SJSA1 (cell line): Measurements from ENCODE around the gene ARHGAP42. TPM values are rescaled to one million over a fixed set of nuclear protein-coding genes. Genes with fewer than 3 reads are reported as not detected.

Source experiments
- DNase-seq, 2 experiments: peaks; one replicate each; pipeline ENCODE4 v3.0.0-alpha.2; 2015 to 2020; ENCODE audit warnings: low spot score in 2 of 2, low read depth in 1 of 2
- H3K27ac ChIP-seq: fragments of 250-450 bp; sonication (Bioruptor Pico); 2 replicates; pipeline ENCODE4 v1.5.1; 2020; ENCODE audit warnings: mild to moderate bottlenecking, moderate library complexity
- H3K27me3 ChIP-seq: fragments of 250-450 bp; sonication (Bioruptor Pico); replicated peaks from 2 replicates; pipeline ENCODE4 v1.5.1; 2020; ENCODE audit warnings: mild to moderate bottlenecking, moderate library complexity
- H3K36me3 ChIP-seq: fragments of 250-450 bp; sonication (Bioruptor Pico); 2 replicates; pipeline ENCODE4 v1.5.1; 2020; ENCODE audit warnings: mild to moderate bottlenecking
- H3K4me1 ChIP-seq: fragments of 250-450 bp; sonication (Bioruptor Pico); replicated peaks from 2 replicates; pipeline ENCODE4 v1.6.1; 2021; ENCODE audit warnings: mild to moderate bottlenecking
- H3K4me3 ChIP-seq: fragments of 250-450 bp; sonication (Bioruptor Pico); 2 replicates; pipeline ENCODE4 v1.5.1; 2020; ENCODE audit warnings: mild to moderate bottlenecking
- H3K9me3 ChIP-seq: fragments of 250-450 bp; sonication (Bioruptor Pico); replicated peaks from 2 replicates; pipeline ENCODE4 v1.5.1; 2020; ENCODE audit warnings: mild to moderate bottlenecking
- total RNA-seq: library from RNA; depleted of rRNA; stranded (reverse); fragments of >200 nt; shearing (Covaris generic); gene quantifications from 2 replicates; pipeline ENCODE4 v1.2.3, GENCODE V29; 2014

Gene ARHGAP42
- total RNA-seq, 1 experiment from 2014 or later: 17.2 TPM

DNA sequence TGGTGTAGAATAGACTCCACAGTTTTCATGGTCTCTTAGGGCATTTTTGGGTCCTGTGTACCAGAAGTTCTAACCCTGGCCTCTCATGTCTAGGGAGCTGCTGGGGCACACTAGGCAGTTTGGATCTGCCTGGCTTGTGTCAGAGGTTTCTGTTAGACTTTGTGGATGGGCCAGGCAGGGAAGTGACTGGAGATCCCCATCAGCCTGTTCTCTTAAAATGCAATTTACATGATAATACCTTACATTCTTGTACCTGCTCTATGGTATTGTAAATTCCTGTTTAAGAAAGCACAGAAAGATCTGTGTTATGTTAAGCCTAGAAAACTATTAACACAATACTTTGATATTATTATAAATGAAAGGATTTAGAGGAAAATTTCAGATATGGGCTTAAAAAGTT, 104.0 kb downstream of the ARHGAP42 start:
- H3K27me3 ChIP-seq: no peaks in the 10 kb centered on the region

DNA sequence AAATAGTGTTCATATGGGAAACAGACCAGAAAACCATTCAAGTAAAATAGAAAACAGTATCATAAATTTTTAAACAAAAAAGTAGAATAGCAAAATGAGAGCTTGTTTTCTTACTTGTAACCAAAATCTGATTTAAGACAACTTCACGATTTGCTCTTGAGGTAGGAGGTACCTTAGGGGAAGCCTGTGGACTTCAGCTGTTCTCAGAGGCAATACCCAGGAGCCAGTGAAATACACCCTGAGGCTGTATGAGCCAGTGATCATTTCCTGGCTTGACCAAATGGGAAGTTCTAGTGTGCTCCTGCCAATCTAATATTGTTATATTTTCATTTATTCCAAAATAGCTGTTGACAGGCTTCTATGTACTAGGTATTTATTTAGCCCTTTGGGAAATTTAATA, 104.8 kb downstream of the ARHGAP42 start:
- no peak overlapping the region for H3K27ac ChIP-seq
- H3K9me3 ChIP-seq: no peaks in the 10 kb centered on the region
- no peak for DNase-seq
- no peaks in the 10 kb centered on the region for H3K27me3 ChIP-seq
- no peak overlapping the region for H3K4me3 ChIP-seq
- no peaks in the 10 kb centered on the region for H3K36me3 ChIP-seq
- H3K4me1 ChIP-seq: no peaks in the 10 kb centered on the region

More for the DNA sequence above, 104.0 kb downstream of the ARHGAP42 start:
- no peak overlapping the region for H3K27ac ChIP-seq
- H3K4me3 ChIP-seq: no peak overlapping the region
- no peaks in the 10 kb centered on the region for H3K36me3 ChIP-seq
- no peak for DNase-seq
- H3K9me3 ChIP-seq: no peaks in the 10 kb centered on the region
- H3K4me1 ChIP-seq: no peaks in the 10 kb centered on the region

DNA sequence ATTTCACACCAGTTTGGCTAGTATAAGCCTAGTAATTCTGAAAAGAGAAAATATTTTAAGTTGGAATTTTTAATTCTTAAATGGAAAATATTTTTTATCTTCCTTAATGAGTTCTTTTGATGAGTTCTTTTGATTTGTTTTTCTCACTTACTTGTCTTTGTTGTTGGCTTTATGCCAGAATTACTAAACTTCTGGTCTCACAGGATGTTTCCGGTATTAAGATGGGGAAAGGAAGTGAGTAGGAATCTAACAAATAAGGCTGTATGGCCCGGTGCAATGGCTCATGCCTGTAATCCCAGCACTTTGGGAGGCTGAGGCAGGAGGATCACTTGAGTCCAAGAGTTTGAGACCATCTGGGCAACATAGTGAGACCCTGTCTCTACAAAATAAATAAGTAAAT, 106.4 kb downstream of the ARHGAP42 start:
- H3K4me1 ChIP-seq: no peaks in the 10 kb centered on the region
- H3K36me3 ChIP-seq: no peaks in the 10 kb centered on the region
- DNase-seq: no peak
- no peak overlapping the region for H3K27ac ChIP-seq
- H3K4me3 ChIP-seq: no peak overlapping the region
- H3K27me3 ChIP-seq: no peaks in the 10 kb centered on the region
- H3K9me3 ChIP-seq: no peaks in the 10 kb centered on the region

DNA sequence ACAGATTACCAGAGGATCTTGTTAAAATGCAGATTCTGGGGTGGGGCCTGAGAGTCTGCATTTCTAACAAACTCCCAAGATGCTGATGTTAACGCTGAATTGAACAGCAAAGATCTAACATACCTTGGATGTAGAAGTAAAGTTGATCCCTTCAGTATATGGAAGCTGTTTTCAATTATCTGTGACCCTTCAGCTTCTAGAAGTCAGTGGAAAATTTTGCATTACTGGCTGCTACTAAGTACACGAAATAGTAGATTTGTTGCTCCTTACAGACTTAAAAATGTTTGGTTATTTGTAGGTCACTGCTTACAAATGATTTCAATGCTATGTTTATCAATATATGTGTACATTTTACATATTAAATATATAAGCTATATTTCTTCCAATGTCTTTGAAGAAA, 107.4 kb downstream of the ARHGAP42 start:
- H3K36me3 ChIP-seq: no peaks in the 10 kb centered on the region
- H3K4me3 ChIP-seq: no peak overlapping the region
- H3K4me1 ChIP-seq: no peaks in the 10 kb centered on the region
- DNase-seq: no peak
- no peaks in the 10 kb centered on the region for H3K27me3 ChIP-seq
- H3K27ac ChIP-seq: no peak overlapping the region
- H3K9me3 ChIP-seq: no peaks in the 10 kb centered on the region

DNA sequence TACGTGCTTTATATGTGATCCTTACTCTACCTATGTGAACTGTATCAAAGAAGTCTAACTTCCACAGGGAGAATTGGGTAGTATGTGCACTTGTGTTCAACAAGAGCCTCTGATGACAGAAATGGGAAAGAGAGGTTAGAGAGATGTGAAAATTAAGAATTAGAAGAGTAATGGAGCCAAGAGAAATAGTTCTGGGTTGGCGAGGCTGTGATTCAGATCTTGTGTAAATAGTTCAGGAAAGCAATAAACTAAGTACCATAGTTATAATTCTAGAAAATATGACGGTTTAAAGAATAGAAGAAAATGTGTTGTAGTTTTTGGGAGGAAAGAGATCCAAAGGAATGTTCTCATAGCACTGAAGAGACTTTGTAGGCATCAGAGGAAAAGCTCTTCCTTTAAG, 112.4 kb downstream of the ARHGAP42 start:
- no peak overlapping the region for H3K4me3 ChIP-seq
- no peaks in the 10 kb centered on the region for H3K9me3 ChIP-seq
- H3K27me3 ChIP-seq: no peaks in the 10 kb centered on the region
- no peak overlapping the region for H3K27ac ChIP-seq
- no peaks in the 10 kb centered on the region for H3K4me1 ChIP-seq
- no peak for DNase-seq
- no peaks in the 10 kb centered on the region for H3K36me3 ChIP-seq

DNA sequence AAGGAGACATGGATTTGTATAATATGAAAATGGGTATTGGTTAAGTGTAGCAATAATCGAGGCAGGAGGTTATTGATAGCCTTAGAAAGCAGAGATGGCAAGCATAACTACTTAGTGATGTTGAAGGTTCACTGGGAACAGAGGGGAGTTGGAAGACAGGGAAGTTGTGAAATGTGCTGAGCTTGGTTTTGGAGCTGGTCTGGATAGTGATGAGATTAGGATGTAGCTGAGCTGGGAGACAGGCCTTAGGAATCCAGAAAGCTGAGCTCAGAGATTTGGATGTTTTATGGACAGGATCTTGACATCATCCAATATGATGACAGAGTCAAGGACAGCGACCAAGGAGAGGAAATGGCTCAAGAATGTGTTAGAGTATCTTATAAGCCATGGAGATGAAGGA, 113.1 kb downstream of the ARHGAP42 start:
- Histone ChIP-seq H3K36me3 (no peaks in the 10 kb centered on the region), H3K4me1 (no peaks in the 10 kb centered on the region), H3K4me3 (no peak overlapping the region), H3K27ac (no peak overlapping the region), H3K27me3 (no peaks in the 10 kb centered on the region), H3K9me3 (no peaks in the 10 kb centered on the region)
- DNase-seq: no peak

DNA sequence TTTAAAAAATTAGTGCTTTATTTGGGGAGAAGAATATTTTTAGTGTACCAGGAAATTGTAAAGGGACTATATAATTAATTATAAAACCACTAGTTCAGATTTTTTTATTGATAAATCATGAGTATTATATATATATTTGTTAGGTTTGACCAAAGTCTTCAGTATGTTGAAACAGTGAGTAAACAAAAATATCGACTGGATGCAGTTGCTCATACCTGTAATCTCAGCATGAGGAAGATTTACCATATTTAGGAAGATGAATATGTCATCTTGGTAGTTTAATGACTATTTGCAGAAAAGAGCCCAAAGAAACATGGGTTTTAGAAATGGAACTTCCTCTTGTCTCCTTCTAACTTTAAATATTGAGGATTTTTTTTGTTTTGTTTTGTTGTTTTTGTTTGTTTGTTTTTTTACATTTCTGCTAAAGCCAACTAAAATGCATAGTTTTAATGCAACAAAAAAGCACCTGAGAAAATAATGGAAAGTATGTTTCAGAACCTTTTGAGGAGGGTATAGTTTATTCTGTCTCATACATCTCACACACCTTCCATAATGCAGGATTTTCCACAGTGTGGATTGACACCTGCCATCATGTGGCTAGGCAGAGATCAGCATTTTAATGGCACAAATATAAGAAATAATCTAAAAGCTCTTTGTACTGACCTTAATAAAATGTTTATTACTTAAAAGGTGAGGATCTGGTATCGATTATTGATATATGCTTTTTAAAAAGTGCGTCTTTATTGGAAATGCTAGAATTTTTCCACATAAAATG, 114.3 kb downstream of the ARHGAP42 start:
- H3K4me3 ChIP-seq: no peak overlapping the region

DNA sequence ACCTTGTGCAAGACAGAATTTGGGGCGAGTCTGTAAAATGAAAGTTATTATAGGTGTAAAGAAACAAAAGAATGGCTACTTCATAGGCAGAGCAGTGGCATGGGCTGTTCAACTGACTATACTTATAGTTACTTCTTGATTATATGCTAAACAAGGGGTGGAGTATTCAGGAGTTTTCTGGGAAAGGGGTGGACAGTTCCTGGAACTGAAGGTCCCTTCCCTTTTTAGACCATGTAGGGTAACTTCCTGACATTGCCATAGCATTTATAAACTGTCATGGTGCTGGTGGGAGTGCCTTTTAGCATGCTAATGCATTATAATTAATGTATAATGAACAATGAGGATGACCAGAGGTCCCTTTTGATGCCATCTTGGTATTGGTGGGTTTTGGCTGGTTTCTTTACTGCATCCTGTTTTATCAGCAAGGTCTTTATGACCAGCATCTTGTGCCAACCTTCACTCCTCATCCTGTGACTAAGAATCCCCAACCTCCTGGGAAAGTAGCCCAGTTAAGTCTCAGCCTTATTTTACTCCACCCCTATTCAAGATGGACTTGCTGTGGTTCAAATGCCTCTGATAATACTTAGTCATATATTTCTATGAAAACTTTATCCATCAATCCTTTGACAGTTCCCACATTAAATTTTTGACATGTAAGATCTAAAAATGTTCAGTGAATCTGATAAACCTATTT, 118.6 kb downstream of the ARHGAP42 start:
- Histone ChIP-seq H3K27me3 (no peaks in the 10 kb centered on the region), H3K27ac (no peak overlapping the region), H3K4me3 (no peak overlapping the region), H3K36me3 (no peaks in the 10 kb centered on the region), H3K4me1 (peaks cover 16% of the 10 kb centered on the region), H3K9me3 (no peaks in the 10 kb centered on the region)
- DNase-seq: no peak

More for the DNA sequence above, 114.3 kb downstream of the ARHGAP42 start:
- Histone ChIP-seq H3K36me3 (no peaks in the 10 kb centered on the region), H3K4me1 (no peaks in the 10 kb centered on the region), H3K9me3 (no peaks in the 10 kb centered on the region), H3K27ac (no peak overlapping the region), H3K27me3 (no peaks in the 10 kb centered on the region)
- no peak for DNase-seq

DNA sequence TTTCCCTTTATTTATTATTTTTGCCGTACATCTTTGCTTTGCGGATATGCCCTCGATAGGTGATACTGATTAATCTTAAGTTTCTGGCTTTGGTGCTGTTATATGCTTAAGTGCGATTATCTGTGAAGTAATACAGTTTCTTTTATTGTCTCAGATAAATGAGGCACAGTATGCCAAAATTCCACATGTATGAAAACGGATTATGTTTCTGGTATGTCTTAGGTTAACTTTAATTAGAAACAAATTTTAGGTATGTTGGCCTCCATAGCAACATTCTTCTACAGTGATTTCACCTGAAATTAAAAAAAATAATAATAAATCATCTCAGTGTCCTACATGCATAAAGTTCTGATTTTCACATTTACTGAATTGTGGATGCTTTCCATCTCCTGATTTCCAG, 119.2 kb downstream of the ARHGAP42 start:
- Histone ChIP-seq H3K4me3 (no peak overlapping the region), H3K4me1 (peaks cover 16% of the 10 kb centered on the region), H3K27ac (no peak overlapping the region), H3K36me3 (no peaks in the 10 kb centered on the region), H3K9me3 (no peaks in the 10 kb centered on the region), H3K27me3 (no peaks in the 10 kb centered on the region)
- DNase-seq: no peak

DNA sequence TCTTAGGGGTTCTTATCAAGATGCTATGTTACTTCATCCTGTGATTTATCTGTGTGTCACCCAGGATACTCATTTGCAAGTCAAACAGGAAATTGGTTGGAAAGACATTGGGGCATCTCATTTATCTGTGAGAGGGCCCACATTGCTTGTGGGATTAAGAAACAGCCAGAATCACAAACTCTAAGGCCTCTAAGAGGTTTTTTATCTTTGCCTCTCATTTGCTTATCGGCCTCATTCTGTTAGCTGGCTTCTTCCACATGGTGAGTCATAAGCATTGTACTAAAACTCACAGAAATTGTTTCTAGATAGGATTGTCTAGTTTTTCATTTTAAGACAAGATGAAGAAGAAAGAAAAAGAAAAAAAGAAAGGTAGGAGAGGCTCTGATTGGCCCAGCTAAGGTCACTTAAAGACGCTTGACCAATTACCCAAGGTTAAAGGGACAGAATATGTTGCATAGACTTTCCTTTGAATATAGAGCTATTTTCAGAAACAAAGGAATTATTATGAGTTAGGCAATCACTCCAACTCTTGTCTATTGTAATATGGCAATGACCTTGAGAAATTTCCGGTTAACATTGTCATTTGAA, 121.9 kb downstream of the ARHGAP42 start:
- Histone ChIP-seq H3K9me3 (no peaks in the 10 kb centered on the region), H3K27me3 (no peaks in the 10 kb centered on the region), H3K4me3 (no peak overlapping the region), H3K4me1 (peaks cover 16% of the 10 kb centered on the region), H3K36me3 (no peaks in the 10 kb centered on the region), H3K27ac (no peak overlapping the region)
- DNase-seq: peak in 1 of 2 experiments; percentile 25

DNA sequence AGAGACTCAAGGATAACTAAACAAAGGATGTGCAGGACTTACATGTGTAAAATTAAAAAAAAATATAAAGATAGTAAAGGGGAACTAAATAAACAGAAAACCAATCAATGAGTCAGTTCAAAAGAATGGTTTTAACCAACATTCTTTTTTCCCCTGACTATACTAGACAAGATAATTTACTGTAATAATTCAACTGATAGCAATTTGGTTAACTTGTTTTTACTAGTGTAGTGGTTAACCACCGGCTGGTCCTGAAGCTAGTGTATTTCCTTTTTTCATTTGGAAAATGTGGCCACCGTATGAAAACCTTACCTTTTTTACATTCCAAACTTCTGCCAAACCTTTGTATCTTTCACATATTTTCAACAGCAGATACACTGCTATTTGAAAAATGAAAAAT, 123.1 kb downstream of the ARHGAP42 start:
- Histone ChIP-seq H3K4me3 (no peak overlapping the region), H3K36me3 (no peaks in the 10 kb centered on the region), H3K27ac (no peak overlapping the region), H3K9me3 (no peaks in the 10 kb centered on the region), H3K4me1 (peaks cover 16% of the 10 kb centered on the region), H3K27me3 (no peaks in the 10 kb centered on the region)
- DNase-seq: no peak

DNA sequence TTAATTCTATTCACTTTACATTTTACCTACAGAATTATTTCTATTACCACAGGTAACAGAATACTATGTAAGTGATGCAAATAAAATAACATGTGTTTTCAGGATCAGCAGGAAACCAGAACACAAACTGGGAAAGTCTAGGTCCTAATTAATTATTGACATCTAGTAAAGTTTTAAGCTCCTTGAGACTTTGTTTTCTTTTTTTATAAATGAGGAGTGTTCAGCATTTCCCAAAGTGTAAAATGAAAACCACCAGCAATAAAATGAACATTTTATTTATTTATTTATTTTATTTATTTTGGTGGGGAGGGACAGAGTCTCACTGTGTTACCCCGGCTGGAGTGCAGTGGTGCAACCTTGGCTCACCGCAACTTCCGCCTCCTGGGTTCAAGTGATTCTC, 123.6 kb downstream of the ARHGAP42 start:
- no peak overlapping the region for H3K27ac ChIP-seq
- DNase-seq: no peak
- H3K36me3 ChIP-seq: no peaks in the 10 kb centered on the region
- peaks cover 16% of the 10 kb centered on the region for H3K4me1 ChIP-seq
- H3K9me3 ChIP-seq: no peaks in the 10 kb centered on the region
- H3K27me3 ChIP-seq: no peaks in the 10 kb centered on the region
- no peak overlapping the region for H3K4me3 ChIP-seq

DNA sequence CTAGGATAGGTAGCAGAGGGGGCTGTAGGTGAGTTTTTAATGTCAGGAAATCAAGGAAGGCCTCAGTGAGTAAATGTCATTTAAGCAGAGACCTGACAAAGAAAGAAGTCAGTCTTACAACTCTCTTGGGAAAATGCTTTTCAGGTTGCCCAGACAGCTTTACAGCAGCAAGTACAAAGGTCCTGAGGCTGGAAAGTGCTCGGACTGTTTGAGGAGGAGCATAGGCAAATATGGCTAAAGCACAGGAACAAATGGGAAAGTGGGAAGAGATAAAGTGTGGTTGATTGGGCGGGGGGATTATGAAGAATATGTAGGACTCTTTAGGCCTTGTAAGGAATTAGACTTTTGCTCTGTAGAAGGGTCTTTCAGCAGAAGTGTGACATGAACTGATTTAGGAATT, 125.4 kb downstream of the ARHGAP42 start:
- H3K4me1 ChIP-seq: peaks cover 16% of the 10 kb centered on the region
- H3K36me3 ChIP-seq: no peaks in the 10 kb centered on the region
- no peak overlapping the region for H3K4me3 ChIP-seq
- no peaks in the 10 kb centered on the region for H3K9me3 ChIP-seq
- no peak overlapping the region for H3K27ac ChIP-seq
- no peaks in the 10 kb centered on the region for H3K27me3 ChIP-seq
- no peak for DNase-seq

DNA sequence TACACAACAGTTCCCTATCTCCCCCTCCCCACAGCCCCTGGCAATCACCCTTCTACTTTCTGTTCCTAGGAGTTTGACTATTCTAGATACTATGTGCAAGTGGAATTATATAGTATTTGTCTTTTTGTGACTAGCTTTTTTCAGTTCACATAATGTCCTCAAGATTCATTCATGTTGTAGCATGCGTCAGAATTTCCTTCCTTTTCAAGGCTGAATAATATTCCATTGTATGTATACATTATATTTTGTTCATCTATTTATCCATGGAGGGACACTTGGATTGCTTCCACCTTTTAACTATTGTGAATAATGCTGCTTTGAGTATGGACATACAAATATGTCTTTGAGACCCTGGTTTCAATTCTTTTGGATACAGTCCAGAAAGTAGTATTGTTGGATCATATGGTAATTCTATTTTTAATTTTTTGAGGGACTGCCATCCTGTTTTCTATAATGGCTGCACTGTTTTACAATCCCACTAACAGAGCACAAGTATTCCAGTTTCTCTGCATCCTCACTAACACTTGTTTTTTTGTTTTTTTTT, 128.8 kb downstream of the ARHGAP42 start:
- no peak overlapping the region for H3K4me3 ChIP-seq
- DNase-seq: no peak
- no peaks in the 10 kb centered on the region for H3K36me3 ChIP-seq
- no peak overlapping the region for H3K27ac ChIP-seq
- H3K9me3 ChIP-seq: no peaks in the 10 kb centered on the region
- no peaks in the 10 kb centered on the region for H3K4me1 ChIP-seq
- no peaks in the 10 kb centered on the region for H3K27me3 ChIP-seq
